Activated T-helper 1 cell treated with anti-CD3 and anti-CD28 coated beads, Interleukin-2, amount 50 U/mL, for 16 hours (primary cell): ENCODE measurements around the gene FZD2.
"Not testable (repeated sequence)": the region's sequence is repeated elsewhere in the genome, so short reads cannot be mapped to it uniquely, and the experiment has no call there.

Experiments
- DNase-seq, 2 donors: peaks; one replicate each; pipeline ENCODE4 v3.0.0-alpha.2; 2020; ENCODE audit warnings: low read depth in 1 of 2, low spot score in 1 of 2

Gene FZD2

GRCh38 chr17:44575403-44575802 lies 18.1 kb downstream of the FZD2 start:
- no peak for DNase-seq

- DNase-seq = no peak
Observed at GRCh38 chr17:44578947-44579346, 21.7 kb downstream of the FZD2 start.

GRCh38 chr17:44581868-44582267 lies 24.6 kb downstream of the FZD2 start:
- DNase-seq = no peak

- DNase-seq = no peak
Observed at GRCh38 chr17:44584443-44584842, 27.2 kb downstream of the FZD2 start.

- no peak for DNase-seq
Observed at GRCh38 chr17:44585315-44585714, 28.0 kb downstream of the FZD2 start.

GRCh38 chr17:44587339-44587738 lies 30.1 kb downstream of the FZD2 start:
- DNase-seq = no peak

GRCh38 chr17:44589316-44590071 lies 32.2 kb downstream of the FZD2 start:
- no peak for DNase-seq

GRCh38 chr17:44590072-44590462 lies 32.8 kb downstream of the FZD2 start:
- DNase-seq = not testable (repeated sequence)

- not testable (repeated sequence) for DNase-seq
Observed at GRCh38 chr17:44590762-44591161, 33.5 kb downstream of the FZD2 start.

GRCh38 chr17:44591206-44591605 lies 33.9 kb downstream of the FZD2 start:
- DNase-seq = no peak

- no peak for DNase-seq
Observed at GRCh38 chr17:44593156-44593555, 35.9 kb downstream of the FZD2 start.

- no peak for DNase-seq
Observed at GRCh38 chr17:44595216-44595775, 38.0 kb downstream of the FZD2 start.

GRCh38 chr17:44598329-44598728 lies 41.0 kb downstream of the FZD2 start:
- DNase-seq = no peak

GRCh38 chr17:44598932-44599297 lies 41.6 kb downstream of the FZD2 start:
- no peak for DNase-seq

- no peak for DNase-seq
Observed at GRCh38 chr17:44599298-44600175, 42.3 kb downstream of the FZD2 start.

- DNase-seq = no peak
Observed at GRCh38 chr17:44601539-44601938, 44.3 kb downstream of the FZD2 start.

- no peak for DNase-seq
Observed at GRCh38 chr17:44601973-44602372, 44.7 kb downstream of the FZD2 start.

GRCh38 chr17:44602390-44602789 lies 45.1 kb downstream of the FZD2 start:
- no peak for DNase-seq

GRCh38 chr17:44602970-44603369 lies 45.7 kb downstream of the FZD2 start:
- no peak for DNase-seq

- DNase-seq = no peak
Observed at GRCh38 chr17:44604116-44604761, 47.0 kb downstream of the FZD2 start.

- DNase-seq = no peak
Observed at GRCh38 chr17:44604768-44605485, 47.6 kb downstream of the FZD2 start.
